ENCODE data around the gene CHCHD6. TPM values are rescaled to one million over a fixed set of nuclear protein-coding genes. Genes with fewer than 3 reads are reported as not detected.

The CHCHD6 gene
- total RNA-seq, 4 donors from 2014 or later, result 7.5 to 21.9 (median 16.3) TPM

DNA sequence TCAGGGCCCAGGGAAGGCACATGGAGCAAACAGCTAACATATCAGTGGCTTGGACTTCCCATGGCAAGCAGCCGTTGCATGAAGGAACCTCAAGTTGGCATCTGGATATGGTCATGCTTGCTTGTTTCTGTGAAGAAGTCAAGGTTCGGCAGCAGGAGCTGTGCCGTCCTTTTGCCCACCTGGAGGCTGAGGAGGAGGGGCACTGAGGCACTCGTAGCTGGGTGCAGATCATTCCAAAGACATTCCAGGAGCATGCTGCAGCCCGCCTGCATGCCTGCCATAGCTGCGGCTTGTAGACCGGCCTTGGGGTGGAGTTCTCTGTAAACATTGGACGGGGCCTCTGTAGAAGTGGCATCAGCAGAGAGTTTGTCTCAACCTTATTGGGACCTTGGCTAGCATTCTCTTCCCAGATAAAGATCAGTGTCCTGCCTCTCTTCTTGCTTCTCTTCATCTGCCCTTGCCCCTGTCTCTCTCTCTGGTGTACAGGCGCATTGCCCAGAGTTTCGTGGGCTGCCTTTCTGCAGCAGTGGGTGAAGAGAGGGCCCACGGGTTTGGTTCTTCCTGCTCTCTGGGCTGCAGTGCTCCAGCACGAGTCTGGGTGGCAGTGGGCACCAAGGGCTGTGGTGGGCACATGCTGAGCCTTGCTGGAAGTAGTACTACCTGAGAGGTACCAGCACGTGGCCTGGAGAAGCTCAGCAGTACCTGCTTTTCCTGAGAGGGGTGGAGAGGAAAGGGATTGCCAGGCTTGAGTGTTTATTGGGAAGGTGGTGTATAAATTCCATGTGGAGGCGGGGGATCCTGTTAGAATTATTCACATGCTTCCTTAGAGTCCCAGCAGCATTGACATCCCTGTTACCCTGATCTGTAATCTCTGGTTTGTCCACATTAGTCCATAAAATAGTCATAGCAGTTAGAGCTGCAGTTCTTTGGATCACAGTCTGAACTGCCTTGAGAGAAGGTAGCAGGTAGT, 49.4 kb downstream of the CHCHD6 start:
- peak overlapping the region; percentile 35 to 70 (median 44) for H3K27ac ChIP-seq

DNA sequence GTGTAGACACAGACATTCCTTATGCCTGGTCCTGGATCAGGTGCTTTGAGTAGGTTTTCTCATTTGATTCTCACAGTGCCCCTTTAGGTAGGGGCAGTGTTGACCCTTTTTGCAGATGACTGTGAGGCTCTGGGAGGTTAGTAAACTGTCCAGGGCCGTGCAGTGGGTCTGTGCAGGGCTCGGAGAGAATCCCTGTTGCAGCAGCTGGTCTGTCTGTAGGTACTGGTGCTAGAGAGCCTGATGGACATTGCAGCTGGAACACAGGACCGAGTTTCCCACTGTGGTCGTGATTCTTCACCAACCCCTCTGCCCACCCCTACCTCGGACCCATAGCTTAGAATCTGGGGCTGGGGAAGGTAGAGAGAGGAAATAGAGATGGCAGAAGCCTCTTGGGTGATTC, 51.8 kb downstream of the CHCHD6 start:
- DNase-seq, result no peak
- 81 to 100% methylated on average over 4 of the region's 5 CpGs for WGBS, 2 donors

More for the DNA sequence above, 49.4 kb downstream of the CHCHD6 start:
- no peaks in the 10 kb centered on the region for H3K9me3 ChIP-seq
- intact Hi-C loops (cut with DNase I), result loop anchor here (5.0 to 10.0 kb wide), 3 partner anchors 229 to 791 kb away; partner anchors contain the start of gene PLXNA1
- no peak overlapping the region for H3K4me3 ChIP-seq
- peaks cover 3 to 27% (median 12%) of the 10 kb centered on the region in 3 donors for H3K4me1 ChIP-seq
- H3K27me3 ChIP-seq, result no peaks in the 10 kb centered on the region
- no peaks in the 10 kb centered on the region for H3K36me3 ChIP-seq
- no peak for TF ChIP-seq POLR2A (IDR thresholded peaks at IDR 0.05)
- TF ChIP-seq, protein P1, sequence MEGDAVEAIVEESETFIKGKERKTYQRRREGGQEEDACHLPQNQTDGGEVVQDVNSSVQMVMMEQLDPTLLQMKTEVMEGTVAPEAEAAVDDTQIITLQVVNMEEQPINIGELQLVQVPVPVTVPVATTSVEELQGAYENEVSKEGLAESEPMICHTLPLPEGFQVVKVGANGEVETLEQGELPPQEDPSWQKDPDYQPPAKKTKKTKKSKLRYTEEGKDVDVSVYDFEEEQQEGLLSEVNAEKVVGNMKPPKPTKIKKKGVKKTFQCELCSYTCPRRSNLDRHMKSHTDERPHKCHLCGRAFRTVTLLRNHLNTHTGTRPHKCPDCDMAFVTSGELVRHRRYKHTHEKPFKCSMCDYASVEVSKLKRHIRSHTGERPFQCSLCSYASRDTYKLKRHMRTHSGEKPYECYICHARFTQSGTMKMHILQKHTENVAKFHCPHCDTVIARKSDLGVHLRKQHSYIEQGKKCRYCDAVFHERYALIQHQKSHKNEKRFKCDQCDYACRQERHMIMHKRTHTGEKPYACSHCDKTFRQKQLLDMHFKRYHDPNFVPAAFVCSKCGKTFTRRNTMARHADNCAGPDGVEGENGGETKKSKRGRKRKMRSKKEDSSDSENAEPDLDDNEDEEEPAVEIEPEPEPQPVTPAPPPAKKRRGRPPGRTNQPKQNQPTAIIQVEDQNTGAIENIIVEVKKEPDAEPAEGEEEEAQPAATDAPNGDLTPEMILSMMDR (IDR thresholded peaks at IDR 0.05), result no peak
- 38 to 55% methylated on average over 2 to 3 of the region's 14 CpGs for WGBS, 2 donors
- no peak for DNase-seq

DNA sequence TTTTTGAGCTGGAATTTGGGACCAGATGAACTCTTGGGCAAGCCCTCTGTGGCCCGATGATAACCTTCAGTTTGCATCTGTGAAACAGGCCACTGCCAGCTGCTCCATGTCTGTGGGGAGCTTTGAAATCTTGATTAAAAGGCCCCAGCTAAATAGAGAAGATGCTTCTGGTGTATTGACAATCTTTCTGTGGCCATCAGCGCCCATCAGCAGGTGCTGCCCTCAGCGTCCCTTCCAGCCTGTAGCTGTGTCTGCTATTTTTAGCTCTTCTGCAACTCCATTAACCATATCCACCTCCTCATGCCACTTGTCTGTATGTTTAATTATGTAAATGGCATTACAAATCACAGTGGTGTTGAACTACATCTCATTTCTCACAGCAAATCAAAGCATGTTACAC, 54.0 kb downstream of the CHCHD6 start:
- TF ChIP-seq, protein P1 (IDR thresholded peaks at IDR 0.05), result no peak
- TF ChIP-seq POLR2A (IDR thresholded peaks at IDR 0.05), result no peak
- Histone ChIP-seq H3K4me3 (no peak overlapping the region), H3K9me3 (no peaks in the 10 kb centered on the region), H3K4me1 (peaks cover 0 to 16% (median 7%) of the 10 kb centered on the region in 3 donors), H3K36me3 (no peaks in the 10 kb centered on the region), H3K27ac (no peak overlapping the region), H3K27me3 (no peaks in the 10 kb centered on the region)
- WGBS, 2 donors, result 69 to 91% methylated on average over 3 of the region's 3 CpGs
- intact Hi-C loops (cut with DNase I), result loop anchor here (10.0 kb wide), 1 partner anchor 787 kb away; no protein-coding TSS in a partner anchor
- no peak for DNase-seq

More for the DNA sequence above, 51.8 kb downstream of the CHCHD6 start:
- no peaks in the 10 kb centered on the region for H3K27me3 ChIP-seq
- H3K4me3 ChIP-seq, result no peak overlapping the region
- no peak overlapping the region for H3K27ac ChIP-seq
- intact Hi-C loops (cut with DNase I), result loop anchor here (10.0 kb wide), 1 partner anchor 789 kb away; no protein-coding TSS in a partner anchor
- TF ChIP-seq, protein P1 (IDR thresholded peaks at IDR 0.05), result no peak
- TF ChIP-seq POLR2A (IDR thresholded peaks at IDR 0.05), result no peak
- no peaks in the 10 kb centered on the region for H3K9me3 ChIP-seq
- H3K4me1 ChIP-seq, result peaks cover 3 to 27% (median 12%) of the 10 kb centered on the region in 3 donors
- H3K36me3 ChIP-seq, result no peaks in the 10 kb centered on the region

GRCh38 chr3:126758882-126759281, 54.8 kb downstream of the CHCHD6 start:
- Histone ChIP-seq H3K4me3 (no peak overlapping the region), H3K4me1 (peaks cover 0 to 7% (median 0%) of the 10 kb centered on the region in 3 donors), H3K27me3 (no peaks in the 10 kb centered on the region), H3K9me3 (no peaks in the 10 kb centered on the region), H3K27ac (no peak overlapping the region), H3K36me3 (no peaks in the 10 kb centered on the region)
- DNase-seq, result no peak
- intact Hi-C loops (cut with DNase I), result loop anchor here (10.0 kb wide), 1 partner anchor 786 kb away; no protein-coding TSS in a partner anchor
- 90% methylated on average over 4 of the region's 4 CpGs for whole genome bisulfite sequencing, 2 donors
- TF ChIP-seq POLR2A (IDR thresholded peaks at IDR 0.05), result no peak
- TF ChIP-seq, protein P1 (IDR thresholded peaks at IDR 0.05), result no peak

DNA sequence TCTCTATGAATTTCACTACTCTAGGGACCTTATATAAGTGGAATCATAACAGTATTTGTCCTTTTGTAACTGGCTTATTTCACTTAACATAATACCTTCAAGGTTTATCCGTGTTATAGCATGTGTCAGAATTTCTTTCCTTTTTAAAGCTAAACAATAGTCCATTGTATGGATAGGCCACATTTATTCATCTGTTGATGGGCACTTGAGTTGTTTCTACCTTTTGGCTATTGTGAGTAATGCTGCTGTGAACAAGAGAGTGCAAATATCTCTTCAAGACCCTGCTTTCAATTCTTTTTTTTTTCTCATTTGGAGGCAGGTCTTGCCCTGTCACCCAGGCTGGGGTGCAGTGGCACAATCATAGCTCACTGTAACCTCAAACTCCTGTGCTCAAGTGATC, 56.5 kb downstream of the CHCHD6 start:
- no peak overlapping the region for H3K4me3 ChIP-seq
- no peaks in the 10 kb centered on the region for H3K4me1 ChIP-seq
- no peak for DNase-seq
- WGBS, 2 donors, result 36 to 60% methylated on average over 1 of the region's 1 CpG
- H3K9me3 ChIP-seq, result no peaks in the 10 kb centered on the region
- intact Hi-C loops (cut with DNase I), result no loop called here
- H3K27me3 ChIP-seq, result no peaks in the 10 kb centered on the region
- H3K27ac ChIP-seq, result no peak overlapping the region
- H3K36me3 ChIP-seq, result no peaks in the 10 kb centered on the region
- TF ChIP-seq, protein P1 (IDR thresholded peaks at IDR 0.05), result no peak
- TF ChIP-seq POLR2A (IDR thresholded peaks at IDR 0.05), result no peak
